SK-MEL-5 (cell line): ENCODE measurements around the gene PCDH9. TPM values are rescaled to one million over a fixed set of nuclear protein-coding genes. Genes with fewer than 3 reads are reported as not detected.
"Not testable (repeated sequence)": the region's sequence is repeated elsewhere in the genome, so short reads cannot be mapped to it uniquely, and the experiment has no call there.

ENCODE experiments used
- DNase-seq: peaks from one replicate; pipeline ENCODE4 v3.0.0-alpha.2; 2016; ENCODE audit warnings: low read depth, low spot score
- in situ Hi-C: cut with HindIII; loops from 2 replicates; pipeline ENCODE4 v1.10.0; 2016; ENCODE audit warnings: low sequenced_read_pairs, high pct_unique_total_duplicates, low pct_unique_long_range_greater_than_20kb
- total RNA-seq: library from RNA; depleted of rRNA; stranded (reverse); fragments of >200 nt; shearing (Covaris generic); gene quantifications from 2 replicates; pipeline ENCODE4 v1.2.3, GENCODE V29; 2014

The PCDH9 gene
- total RNA-seq, 1 experiment from 2014 or later = 1.4 TPM

GRCh38 chr13:66765559-66765958 lies 464.6 kb downstream of the PCDH9 start:
- no peak for DNase-seq
- in situ Hi-C loops = no loop called here

DNA sequence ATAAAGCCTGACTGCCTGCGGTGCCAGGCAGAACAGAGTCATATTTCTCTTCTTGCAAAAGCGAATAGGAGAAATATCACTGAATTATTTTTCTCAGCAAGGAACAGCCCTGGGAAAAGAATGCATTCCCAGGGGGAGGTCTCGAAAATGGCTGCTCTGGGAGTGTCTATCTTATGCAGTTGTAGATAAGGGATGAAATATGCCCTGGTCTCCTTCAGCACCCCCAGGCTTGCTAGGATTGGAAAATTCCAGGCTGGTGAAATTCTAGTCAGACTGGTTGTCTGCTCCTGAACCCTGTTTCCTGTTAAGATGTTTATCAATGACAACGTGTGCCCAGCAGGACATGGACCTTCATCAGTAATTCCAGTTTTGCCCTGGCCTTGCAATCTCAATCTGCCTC lies 469.5 kb downstream of the PCDH9 start:
- DNase-seq, in situ Hi-C loops: not testable (repeated sequence)

- no peak for DNase-seq
- in situ Hi-C loops = no loop called here
Measured at GRCh38 chr13:66759919-66760318, 470.2 kb downstream of the PCDH9 start.

GRCh38 chr13:66751691-66752090 lies 478.4 kb downstream of the PCDH9 start:
- DNase-seq = no peak

DNA sequence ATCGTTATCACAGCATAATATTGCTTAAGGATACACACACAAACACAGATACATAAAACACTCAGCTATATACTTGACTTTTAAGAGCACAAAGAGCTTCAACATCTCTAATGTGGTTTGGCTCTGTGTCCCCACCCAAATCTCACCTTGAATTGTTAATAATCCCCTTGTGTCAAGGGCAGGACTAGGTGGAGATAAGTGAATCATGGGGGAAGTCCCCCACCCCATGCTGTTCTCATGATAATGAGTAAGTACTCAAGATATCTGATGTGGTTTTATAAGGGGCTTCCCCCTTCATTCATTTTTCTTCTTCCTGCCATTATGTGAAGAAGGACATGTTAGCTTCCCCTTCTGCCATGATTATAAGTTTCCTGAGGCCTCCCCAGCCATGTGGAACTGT lies 481.4 kb downstream of the PCDH9 start:
- in situ Hi-C loops = no loop called here
- no peak for DNase-seq

More at GRCh38 chr13:66751691-66752090, 478.4 kb downstream of the PCDH9 start:
- in situ Hi-C loops = no loop called here

GRCh38 chr13:66745307-66745706 lies 484.8 kb downstream of the PCDH9 start:
- DNase-seq = no peak
- in situ Hi-C loops = no loop called here

DNA sequence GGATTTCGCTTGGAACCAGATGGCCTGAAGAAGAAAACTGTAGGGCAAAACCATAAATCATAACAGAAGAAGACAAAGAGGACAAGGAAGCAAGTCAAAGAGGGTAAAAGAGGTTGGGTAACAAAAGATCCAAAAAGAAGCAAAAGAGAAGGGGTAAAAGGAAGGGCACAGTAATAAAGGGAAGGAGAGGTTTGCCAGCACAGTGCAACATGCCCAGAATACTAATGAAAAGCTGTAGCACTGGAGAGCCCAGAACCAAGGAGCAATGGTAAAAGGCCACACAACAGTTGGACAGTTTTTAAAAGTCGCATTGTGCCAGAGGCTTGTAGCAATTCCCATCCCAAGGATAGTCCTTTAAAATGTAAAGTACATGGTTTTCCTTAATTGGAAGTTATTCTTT lies 506.6 kb downstream of the PCDH9 start:
- DNase-seq = no peak
- in situ Hi-C loops = no loop called here

DNA sequence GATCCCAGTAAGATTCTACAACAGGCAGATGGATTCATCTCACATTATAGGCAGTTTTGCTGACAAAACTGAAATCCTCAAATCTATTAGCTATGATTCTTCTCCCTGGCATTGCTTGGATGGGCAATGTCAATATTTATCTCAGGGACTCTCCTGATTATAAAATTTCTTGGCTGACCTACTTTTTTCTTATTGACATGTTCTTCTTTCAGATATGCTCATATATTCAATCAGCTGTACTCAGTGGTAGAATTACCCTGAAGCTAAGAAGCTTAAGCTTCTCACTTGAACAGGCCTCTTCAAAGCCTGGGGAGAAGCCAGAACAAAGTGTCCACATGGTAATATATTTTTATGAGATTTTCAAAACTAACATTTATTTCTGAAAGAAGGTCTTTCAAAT lies 513.6 kb downstream of the PCDH9 start:
- no peak for DNase-seq

DNA sequence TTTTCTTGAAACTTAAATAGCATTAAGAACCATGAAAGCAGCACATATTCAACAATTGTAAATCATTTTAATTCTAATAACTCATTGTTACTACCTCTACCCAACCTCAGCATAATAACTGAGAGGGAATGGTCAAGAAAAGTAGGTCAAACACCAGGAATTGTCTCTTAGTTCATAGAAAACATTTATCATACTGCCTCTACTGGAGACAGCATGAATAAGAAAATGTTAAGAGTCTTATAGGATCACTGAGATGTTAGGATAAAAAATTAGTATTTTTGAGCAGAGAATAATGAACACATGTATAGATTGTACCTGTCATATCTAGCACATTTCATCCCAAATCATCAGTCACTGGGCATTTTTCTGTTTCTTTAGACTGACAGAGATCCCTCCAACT lies 515.3 kb downstream of the PCDH9 start:
- peak; percentile 30 for DNase-seq
- in situ Hi-C loops = no loop called here

More for the DNA sequence above, 513.6 kb downstream of the PCDH9 start:
- in situ Hi-C loops = no loop called here

DNA sequence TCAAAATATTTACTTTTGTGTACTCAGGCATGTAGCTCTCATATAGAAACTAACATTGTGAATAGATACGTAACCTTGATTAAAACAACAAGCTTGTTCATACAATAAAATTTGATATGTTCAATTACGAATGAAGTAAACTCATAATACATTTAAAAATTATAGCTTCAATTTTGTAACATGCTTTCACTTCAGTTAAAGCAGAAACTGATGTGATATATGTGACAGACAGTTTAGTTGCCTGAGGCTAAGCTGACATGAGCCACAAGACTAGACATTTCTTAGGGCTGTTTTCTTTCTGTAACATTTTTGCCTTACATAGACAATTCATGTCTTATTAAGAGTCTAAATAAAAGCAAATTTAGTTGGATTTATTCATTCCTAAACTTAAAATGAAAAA lies 526.0 kb downstream of the PCDH9 start:
- DNase-seq = no peak
- in situ Hi-C loops = no loop called here

- DNase-seq = no peak
- in situ Hi-C loops = no loop called here
Measured at GRCh38 chr13:66703597-66703996, 526.5 kb downstream of the PCDH9 start.

GRCh38 chr13:66700117-66700601 lies 530.0 kb downstream of the PCDH9 start:
- in situ Hi-C loops = no loop called here
- DNase-seq = peak; percentile 8

DNA sequence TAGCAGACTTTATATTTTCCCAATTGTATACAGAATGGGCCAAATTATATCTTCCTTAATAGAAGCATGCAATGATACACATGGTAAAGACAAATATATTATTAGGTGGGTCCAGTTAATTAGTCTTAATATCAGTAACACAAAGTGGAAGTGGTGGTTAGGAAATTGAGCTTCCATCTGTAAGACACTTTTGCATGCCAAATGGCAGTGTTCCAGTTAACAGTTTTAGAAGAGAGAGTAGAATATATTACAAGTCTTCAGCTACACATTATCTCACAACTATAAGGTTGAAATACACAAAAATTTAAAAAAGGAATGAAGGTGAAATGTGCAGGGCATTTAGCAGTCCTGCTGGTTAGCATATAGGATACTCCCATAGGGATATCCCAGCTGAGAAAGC lies 536.5 kb downstream of the PCDH9 start:
- DNase-seq = no peak
- in situ Hi-C loops = no loop called here

DNA sequence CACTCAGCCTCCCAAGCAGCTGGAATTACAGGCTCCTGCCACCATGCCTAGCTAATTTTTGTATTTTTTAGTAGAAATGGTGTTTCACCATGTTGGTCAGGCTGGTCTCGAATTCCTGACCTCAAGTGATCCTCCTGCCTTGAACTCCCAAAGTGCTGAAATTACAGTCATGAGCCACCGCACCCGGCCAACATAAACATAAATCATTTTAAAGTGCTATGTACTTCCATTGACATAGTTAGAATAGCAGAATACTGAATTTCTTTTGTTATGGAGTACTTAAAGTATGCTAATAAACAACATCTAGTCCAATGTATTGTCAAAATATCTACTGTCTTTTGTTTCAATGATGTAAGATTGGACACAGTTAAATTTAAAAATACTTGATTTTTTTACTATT lies 539.0 kb downstream of the PCDH9 start:
- DNase-seq = no peak
- in situ Hi-C loops = no loop called here

GRCh38 chr13:66689628-66690027 lies 540.5 kb downstream of the PCDH9 start:
- DNase-seq = peak; percentile 52
- in situ Hi-C loops = no loop called here

GRCh38 chr13:66689037-66689619 lies 541.0 kb downstream of the PCDH9 start:
- in situ Hi-C loops = no loop called here

DNA sequence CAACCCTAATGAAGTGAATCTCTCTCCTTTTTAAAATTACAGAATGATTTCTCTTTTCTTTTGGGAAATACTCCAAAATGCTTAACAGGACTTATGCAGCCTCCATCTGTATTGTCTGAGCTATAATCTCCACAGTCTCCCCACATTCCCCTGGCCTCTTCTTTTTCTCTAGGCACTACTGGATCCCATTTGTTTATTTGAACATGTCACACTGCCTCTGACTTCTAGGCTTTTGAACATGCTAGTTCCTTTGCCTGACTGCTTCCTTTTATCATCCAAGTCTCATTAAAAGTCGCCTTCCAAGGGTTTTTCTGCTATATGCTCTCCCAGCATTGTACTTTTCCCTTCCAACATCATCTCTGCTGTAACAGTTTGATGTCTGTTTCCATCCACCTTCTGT lies 548.7 kb downstream of the PCDH9 start:
- no peak for DNase-seq
- in situ Hi-C loops = no loop called here

More at GRCh38 chr13:66689037-66689619, 541.0 kb downstream of the PCDH9 start:
- DNase-seq = peak; percentile 41

- no peak for DNase-seq
Measured at GRCh38 chr13:66680031-66680430, 550.1 kb downstream of the PCDH9 start.

GRCh38 chr13:66675620-66676019 lies 554.5 kb downstream of the PCDH9 start:
- DNase-seq = no peak
- in situ Hi-C loops = no loop called here

More at GRCh38 chr13:66680031-66680430, 550.1 kb downstream of the PCDH9 start:
- in situ Hi-C loops = no loop called here

DNA sequence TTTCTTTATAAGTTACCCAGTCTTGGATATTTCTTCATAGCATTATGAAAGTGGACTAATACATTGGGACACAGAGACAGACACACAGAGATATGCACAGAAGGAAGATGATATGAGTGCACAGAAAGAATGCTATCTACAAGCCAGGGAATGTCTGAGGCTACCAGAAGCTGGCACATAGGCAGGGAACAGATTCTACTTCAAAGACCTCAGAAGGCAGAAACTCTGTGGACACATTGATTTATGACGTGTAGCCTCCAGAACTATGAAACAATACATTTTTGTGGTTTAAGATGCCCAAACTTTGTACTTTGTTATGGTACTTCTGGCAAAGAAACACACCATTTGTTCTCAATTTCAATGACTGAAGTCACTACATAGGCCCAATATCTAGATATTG lies 556.7 kb downstream of the PCDH9 start:
- no peak for DNase-seq
- in situ Hi-C loops = no loop called here
